ENCODE results near the gene ALK.

ALK gene

DNA sequence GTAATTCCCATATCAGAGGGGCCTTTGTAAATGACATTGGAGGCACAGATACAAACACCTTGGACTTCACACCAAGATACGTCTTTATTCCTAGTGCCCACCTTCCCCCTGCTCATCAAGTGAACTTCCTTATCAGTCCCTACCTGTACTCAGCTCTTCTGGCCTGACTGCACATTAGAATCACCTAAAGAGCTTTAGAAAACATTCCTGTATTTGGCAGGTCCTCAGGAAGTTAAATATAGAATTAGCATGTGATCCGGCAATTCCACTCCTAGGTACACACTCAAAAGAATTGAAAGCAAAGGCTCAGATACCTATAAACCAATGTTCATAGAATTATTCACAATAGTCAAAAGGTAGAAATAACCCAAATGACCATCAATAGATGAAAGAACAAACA, 46.6 kb downstream of the ALK start:
- no peak for TF ChIP-seq TAF1 (IDR thresholded peaks at IDR 0.05; ENCODE audit: borderline replicate concordance, insufficient read depth, low read length)
- TF ChIP-seq REST (IDR thresholded peaks at IDR 0.05; ENCODE audit: insufficient read depth in 1 of 2, low read depth in 2 of 2, low read length in 2 of 2) = no peak
- TF ChIP-seq POLR2AphosphoS5 (IDR thresholded peaks at IDR 0.05; ENCODE audit: low read depth, low read length) = no peak
- no peak for TF ChIP-seq SIN3A (IDR thresholded peaks at IDR 0.05; ENCODE audit: borderline replicate concordance, insufficient read depth, low read length)
- TF ChIP-seq FOXP2 (optimal IDR thresholded peaks at IDR 0.05; ENCODE audit: borderline replicate concordance, extremely low read depth, extremely low read length, insufficient read depth) = no peak

- TF ChIP-seq POLR2AphosphoS5 (IDR thresholded peaks at IDR 0.05; ENCODE audit: low read depth, low read length) (no peak), TAF1 (IDR thresholded peaks at IDR 0.05; ENCODE audit: borderline replicate concordance, insufficient read depth, low read length) (no peak), REST (IDR thresholded peaks at IDR 0.05; ENCODE audit: insufficient read depth in 1 of 2, low read depth in 2 of 2, low read length in 2 of 2) (no peak), FOXP2 (optimal IDR thresholded peaks at IDR 0.05; ENCODE audit: borderline replicate concordance, extremely low read depth, extremely low read length, insufficient read depth) (no peak), SIN3A (IDR thresholded peaks at IDR 0.05; ENCODE audit: borderline replicate concordance, insufficient read depth, low read length) (no peak)
These were observed 48.5 kb downstream of the ALK start for GRCh38 chr2:29872870-29873269.

DNA sequence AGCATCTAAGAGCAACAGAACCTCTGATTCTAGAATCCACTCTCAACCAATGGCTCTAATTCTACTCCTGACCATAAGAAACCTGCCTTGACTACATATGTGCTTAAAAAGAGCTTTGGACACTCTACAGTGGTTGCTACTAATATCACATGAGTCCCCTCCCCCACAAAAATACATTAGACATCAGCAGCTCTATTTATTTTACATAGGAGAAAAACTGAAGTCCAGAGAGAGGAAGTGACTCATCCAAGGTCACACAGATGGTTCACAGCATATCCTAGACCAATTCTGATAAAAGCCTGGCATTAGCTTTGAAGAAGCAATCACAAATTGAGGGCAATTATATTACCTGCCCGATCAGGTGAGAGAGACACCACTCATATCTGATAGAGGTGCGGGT, 49.8 kb downstream of the ALK start:
- TF ChIP-seq TAF1 (IDR thresholded peaks at IDR 0.05; ENCODE audit: borderline replicate concordance, insufficient read depth, low read length) = no peak
- no peak for TF ChIP-seq REST (IDR thresholded peaks at IDR 0.05; ENCODE audit: insufficient read depth in 1 of 2, low read depth in 2 of 2, low read length in 2 of 2)
- no peak for TF ChIP-seq POLR2AphosphoS5 (IDR thresholded peaks at IDR 0.05; ENCODE audit: low read depth, low read length)
- TF ChIP-seq FOXP2 (optimal IDR thresholded peaks at IDR 0.05; ENCODE audit: borderline replicate concordance, extremely low read depth, extremely low read length, insufficient read depth) = no peak
- no peak for TF ChIP-seq SIN3A (IDR thresholded peaks at IDR 0.05; ENCODE audit: borderline replicate concordance, insufficient read depth, low read length)

DNA sequence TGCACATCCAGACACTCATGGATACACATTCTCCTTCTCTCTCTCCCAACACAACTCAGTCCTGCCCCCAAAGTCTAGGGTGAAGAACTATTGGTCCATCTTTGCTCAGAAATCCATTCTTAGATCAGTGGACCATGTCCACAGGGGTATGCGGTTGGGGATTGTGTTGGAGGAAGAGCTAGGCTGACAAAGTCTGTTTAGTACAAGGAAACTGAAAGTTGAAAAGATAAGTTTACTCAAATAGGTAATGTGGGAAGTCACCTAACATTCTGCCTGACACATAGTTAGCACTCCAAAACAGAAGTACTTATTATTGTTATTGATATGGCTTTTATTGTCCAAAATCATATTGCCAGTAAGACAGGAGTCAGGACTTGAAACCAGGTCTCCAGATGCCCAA, 55.9 kb downstream of the ALK start:
- TF ChIP-seq POLR2AphosphoS5 (IDR thresholded peaks at IDR 0.05; ENCODE audit: low read depth, low read length) (no peak), TAF1 (IDR thresholded peaks at IDR 0.05; ENCODE audit: borderline replicate concordance, insufficient read depth, low read length) (no peak), REST (IDR thresholded peaks at IDR 0.05; ENCODE audit: insufficient read depth in 1 of 2, low read depth in 2 of 2, low read length in 2 of 2) (no peak)

GRCh38 chr2:29864988-29865387, 56.4 kb downstream of the ALK start:
- TF ChIP-seq TAF1 (IDR thresholded peaks at IDR 0.05; ENCODE audit: borderline replicate concordance, insufficient read depth, low read length) = no peak
- no peak for TF ChIP-seq SIN3A (IDR thresholded peaks at IDR 0.05; ENCODE audit: borderline replicate concordance, insufficient read depth, low read length)
- TF ChIP-seq REST (IDR thresholded peaks at IDR 0.05; ENCODE audit: insufficient read depth in 1 of 2, low read depth in 2 of 2, low read length in 2 of 2) = no peak
- TF ChIP-seq POLR2AphosphoS5 (IDR thresholded peaks at IDR 0.05; ENCODE audit: low read depth, low read length) = no peak
- TF ChIP-seq FOXP2 (optimal IDR thresholded peaks at IDR 0.05; ENCODE audit: borderline replicate concordance, extremely low read depth, extremely low read length, insufficient read depth) = no peak
